ENCODE results near the gene HSF2BP.
"Not testable (repeated sequence)": the region's sequence is repeated elsewhere in the genome, so short reads cannot be mapped to it uniquely, and the experiment has no call there.

HSF2BP gene

DNA sequence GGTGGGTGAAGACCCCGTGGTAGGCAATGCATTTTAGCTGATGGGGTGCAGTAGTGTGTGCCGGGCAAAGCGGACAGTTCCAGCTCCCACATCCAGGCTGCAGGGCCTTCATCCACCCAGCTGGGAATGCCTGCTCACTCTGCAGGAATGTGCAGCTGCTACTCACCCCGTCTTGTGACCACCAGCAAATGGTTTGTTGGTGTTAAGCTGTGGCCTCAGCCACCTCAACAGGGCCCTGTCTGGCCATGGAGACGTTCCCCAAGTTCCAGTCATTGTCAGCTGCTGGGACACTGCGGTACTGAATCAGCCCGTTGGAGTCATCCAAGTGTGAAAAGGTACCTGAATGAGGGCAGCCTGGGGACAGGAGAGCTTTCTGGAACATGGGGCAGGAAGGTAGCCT is 161.2 kb downstream of the HSF2BP start:
- CTCF ChIA-PET; POLR2A ChIA-PET (ENCODE audit: low non-redundant PET); H3K27ac ChIP-seq; DNase-seq (ENCODE audit: low spot score): not testable (repeated sequence)

- CTCF ChIA-PET; POLR2A ChIA-PET (ENCODE audit: low non-redundant PET); H3K27ac ChIP-seq; DNase-seq (ENCODE audit: low spot score): not testable (repeated sequence)
Measured at GRCh38 chr21:43494279-43495012, 164.8 kb downstream of the HSF2BP start.

DNA sequence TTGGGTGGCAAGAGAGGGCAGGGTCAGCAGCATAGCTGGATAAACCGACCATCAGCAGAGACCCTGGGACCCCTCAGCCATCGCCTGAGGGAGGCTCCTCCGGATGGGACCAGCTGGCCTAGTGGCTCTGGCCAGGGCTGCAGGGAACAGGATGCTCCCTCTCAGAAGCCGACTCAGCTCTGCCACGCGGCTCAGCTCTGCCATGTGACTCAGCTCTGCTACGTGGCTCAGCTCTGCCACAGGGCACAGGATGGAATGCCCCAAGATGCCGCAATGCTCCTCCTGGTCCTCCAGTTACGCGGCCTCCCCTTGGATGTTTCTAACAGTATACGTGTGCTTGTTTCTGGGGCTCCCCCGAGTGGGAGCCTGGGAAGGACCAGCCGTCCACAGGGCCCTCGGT is 165.8 kb downstream of the HSF2BP start:
- CTCF ChIA-PET; H3K27ac ChIP-seq; DNase-seq (ENCODE audit: low spot score); POLR2A ChIA-PET (ENCODE audit: low non-redundant PET): not testable (repeated sequence)

DNA sequence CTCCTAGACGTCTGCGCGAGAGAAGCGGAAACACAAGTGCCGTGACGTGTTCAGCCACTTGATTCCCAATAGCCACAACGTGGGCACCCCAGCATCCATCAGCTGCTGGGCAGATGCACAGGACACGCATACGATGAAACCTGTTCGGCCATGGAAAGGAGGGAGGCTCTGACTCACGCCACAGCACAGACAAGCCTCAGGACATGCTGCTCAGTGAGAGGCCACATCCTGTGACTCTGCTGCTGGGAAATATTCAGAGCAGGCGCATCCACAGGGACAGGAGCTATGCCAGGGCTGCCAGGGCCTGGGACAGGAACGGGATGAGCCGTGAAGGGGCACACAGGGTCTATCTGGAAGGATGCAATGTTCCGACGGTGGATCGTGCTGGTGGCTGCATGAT is 171.1 kb downstream of the HSF2BP start:
- POLR2A ChIA-PET (ENCODE audit: low non-redundant PET); CTCF ChIA-PET; DNase-seq (ENCODE audit: low spot score); H3K27ac ChIP-seq: not testable (repeated sequence)

DNA sequence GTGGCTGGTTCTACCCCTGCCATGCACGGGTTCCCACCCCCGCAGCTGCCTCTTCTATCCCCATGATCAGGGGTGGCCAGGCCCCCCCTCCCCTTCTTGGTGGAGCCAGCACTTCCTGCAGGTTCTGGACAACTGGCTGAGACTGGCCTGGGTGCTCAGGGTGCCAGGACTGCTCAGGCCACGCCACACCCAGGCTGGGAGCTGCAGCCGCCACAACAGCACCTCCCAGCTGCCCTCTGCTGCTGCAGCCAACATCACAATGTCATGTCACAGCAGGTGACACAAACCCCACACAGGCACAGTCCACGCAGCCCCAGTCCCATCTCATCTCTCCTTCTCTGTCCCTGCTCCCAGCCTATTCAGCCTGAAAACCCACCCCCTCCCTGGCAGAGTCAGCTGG is 173.2 kb downstream of the HSF2BP start:
- CTCF ChIA-PET; DNase-seq (ENCODE audit: low spot score); POLR2A ChIA-PET (ENCODE audit: low non-redundant PET); H3K27ac ChIP-seq: not testable (repeated sequence)

- POLR2A ChIA-PET (ENCODE audit: low non-redundant PET); H3K27ac ChIP-seq; DNase-seq (ENCODE audit: low spot score); CTCF ChIA-PET: not testable (repeated sequence)
Measured at GRCh38 chr21:43485016-43485415, 174.3 kb downstream of the HSF2BP start.

DNA sequence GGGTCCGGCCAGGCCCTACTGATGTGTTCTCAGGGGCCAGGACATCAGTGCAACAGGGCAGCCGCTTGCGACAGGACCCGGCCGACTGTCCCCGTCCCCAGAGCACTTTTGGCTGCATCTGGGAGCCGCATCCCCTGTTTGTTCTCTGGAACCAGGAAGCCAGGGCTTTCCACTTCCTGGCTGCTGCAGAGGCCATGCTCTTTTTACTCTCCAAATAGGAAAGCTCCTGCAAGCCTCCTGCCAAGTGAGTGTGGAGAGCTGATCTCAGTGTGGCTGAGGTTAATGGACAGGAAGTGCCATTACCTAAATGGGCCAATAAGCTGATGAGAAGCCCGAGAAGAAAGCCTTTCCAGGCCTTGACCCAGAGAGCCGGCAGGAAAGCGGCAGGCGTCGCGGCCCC is 180.1 kb downstream of the HSF2BP start:
- CTCF ChIA-PET; POLR2A ChIA-PET (ENCODE audit: low non-redundant PET); DNase-seq (ENCODE audit: low spot score); H3K27ac ChIP-seq: not testable (repeated sequence)
